NB4 (cell line): ENCODE results near the gene NDOR1.

Source experiments
- CTCF ChIP-seq: IDR thresholded peaks from one replicate; pipeline ENCODE4 v1.5.1; 2012; ENCODE audit warnings: low read depth, low read length
- POLR2A ChIP-seq: IDR thresholded peaks from 2 replicates; pipeline ENCODE4 v1.6.1; 2011; ENCODE audit warnings: mild to moderate bottlenecking; ENCODE audit not compliant: insufficient read length; ENCODE audit errors: extremely low read depth

GRCh38 chr9:137223078-137223970 is 17.8 kb downstream of the NDOR1 start:
- peak; percentile 71 for TF ChIP-seq POLR2A
- no peak for TF ChIP-seq CTCF
